TTC549 (cell line): Measurements from ENCODE around the gene RAB34.
"Not testable (repeated sequence)": the region's sequence is repeated elsewhere in the genome, so short reads cannot be mapped to it uniquely, and the experiment has no call there.

Source experiments
- FAIRE-seq: peaks from 2 replicates; lab custom pipeline; 2012; peaks lifted over from hg19 to GRCh38; lab: Jason Lieb, UNC

The RAB34 gene

DNA sequence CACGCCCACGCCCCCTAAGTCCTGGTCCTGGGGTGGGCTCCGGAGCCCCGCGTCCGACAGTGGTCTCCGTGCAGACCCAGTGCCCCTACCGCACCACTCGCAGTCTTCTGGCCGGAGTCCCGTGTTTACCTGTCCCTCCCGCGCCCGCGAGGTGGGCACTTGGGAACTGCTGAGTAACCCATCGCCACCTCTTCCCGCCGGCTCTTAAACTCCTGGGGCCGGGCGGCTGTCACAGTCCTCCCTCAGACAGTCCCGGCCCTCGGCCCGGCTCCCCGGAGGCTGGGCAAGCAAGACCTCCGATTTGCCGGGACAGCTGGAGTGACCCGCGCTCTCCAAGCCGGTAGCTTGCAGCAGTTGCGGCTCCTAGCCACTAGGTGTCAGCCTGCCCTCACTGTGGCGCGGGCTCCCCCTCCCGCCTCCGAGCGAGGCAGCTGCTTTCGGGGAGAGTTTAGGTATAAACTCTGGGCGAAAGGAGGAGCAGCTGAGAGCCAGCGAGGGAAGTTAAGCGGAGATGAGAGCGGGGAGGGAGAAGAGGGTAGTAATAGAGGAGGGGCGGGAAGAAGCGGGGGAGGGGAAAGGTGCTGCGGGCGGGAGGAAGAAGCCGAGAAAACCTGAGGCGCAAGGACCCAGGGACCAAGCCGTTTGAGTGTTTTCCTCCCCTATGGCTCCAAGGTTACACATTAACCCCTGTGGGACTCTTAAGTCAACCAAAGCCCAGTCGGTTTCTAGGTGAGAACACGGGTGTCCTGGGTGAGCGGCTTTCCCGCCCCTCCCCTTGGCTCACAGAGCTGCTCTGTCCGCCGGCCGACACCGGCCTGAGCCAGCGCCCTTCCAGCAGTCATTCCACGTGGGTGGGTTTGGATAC, 9.2 kb upstream of the RAB34 start:
- FAIRE-seq, result no peak

- FAIRE-seq, result no peak
Observed at GRCh38 chr17:28726226-28726626, 8.6 kb upstream of the RAB34 start, which contains the start of gene TLCD1. Gene TLCD1, minus strand, starts transcription at chr17:28726233. Its CDS starts 136 bp downstream, at chr17:28726097.

DNA sequence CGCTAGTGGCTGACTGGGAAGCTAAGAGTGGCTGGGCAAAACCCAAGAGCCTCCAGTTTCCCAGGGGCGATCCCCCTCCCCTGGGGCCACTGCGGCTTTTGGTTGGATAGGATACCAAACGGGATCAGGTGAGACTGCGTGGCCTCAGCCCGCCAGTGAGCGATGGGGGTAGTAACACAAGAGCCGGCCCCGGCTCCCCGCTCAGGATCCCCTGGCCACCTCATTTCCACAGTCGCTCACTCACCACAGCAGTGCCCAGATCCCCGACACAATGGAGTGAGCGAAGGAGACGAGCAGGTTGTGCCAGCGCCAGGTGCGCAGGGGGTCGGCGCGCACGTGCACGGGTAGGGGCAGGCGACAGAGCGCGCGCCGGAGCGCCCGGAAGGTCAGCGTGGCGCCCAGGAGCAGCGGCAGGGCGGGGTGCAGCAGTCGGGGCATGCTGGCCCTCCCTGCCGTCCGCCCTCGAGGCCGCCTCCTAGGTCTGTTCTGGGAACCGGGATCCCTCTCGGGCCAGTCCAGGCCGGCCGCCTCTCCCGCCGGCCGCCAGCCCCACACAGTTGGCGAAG, 8.1 kb upstream of the RAB34 start:
- no peak for FAIRE-seq

DNA sequence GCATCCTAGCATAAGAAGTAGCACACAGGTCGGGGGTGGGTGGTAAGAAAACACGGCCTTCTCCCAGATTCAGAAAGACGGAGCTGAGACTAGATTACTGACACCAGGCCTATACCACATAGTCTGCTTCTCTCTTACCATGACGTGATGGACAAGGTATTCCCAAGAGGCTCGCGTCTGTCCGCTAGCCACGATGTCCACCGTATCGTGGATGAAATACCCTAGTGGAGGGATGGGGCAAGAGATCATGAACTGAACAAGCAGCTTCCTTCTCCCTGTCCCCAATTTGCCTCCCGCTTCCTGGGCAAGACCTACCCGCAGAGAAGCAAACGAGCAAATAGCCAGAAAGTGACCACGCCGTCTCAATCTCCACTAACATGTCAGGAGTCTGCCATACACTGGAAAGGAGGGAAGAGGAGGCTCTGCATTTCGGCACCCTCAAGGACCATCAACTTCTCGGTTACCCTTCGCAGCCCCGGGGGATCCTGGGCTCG, 7.5 kb upstream of the RAB34 start:
- FAIRE-seq, result no peak

DNA sequence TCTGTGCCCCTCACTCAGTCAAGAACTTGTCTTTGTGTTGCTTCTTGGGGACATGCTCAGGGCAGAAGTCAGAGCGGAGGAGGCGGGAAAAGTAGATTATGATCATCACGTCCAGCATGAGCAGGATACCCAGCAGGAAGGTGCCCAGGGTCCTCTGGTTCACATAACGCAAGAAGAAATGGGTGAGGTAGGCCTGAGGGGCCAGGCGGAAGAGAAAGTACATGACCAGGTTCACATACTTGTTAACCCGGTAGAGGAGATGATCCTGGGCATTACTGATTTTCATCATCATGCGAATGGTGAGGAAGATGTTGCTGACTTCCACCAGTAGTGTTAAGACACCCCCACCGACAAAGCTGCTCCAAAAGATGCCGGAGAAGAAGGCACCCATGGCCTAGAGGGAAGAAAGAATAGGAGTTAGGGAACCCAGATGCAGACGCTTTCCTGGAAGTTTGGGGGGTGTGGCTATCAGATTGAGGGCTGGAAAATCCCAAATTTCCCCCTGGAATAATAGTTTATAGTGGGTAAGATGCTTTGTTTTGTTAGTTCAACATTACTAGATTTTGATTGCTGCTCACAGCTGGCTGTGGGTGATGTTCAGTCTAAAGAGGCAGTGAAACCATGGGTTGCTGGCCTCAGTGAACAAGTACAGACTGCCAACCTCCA, 7.0 kb upstream of the RAB34 start:
- FAIRE-seq, result no peak

- not testable (repeated sequence) for FAIRE-seq
Observed at GRCh38 chr17:28723836-28724499, 6.3 kb upstream of the RAB34 start.

- FAIRE-seq, result no peak
Observed at GRCh38 chr17:28723159-28723835, 5.6 kb upstream of the RAB34 start.

DNA sequence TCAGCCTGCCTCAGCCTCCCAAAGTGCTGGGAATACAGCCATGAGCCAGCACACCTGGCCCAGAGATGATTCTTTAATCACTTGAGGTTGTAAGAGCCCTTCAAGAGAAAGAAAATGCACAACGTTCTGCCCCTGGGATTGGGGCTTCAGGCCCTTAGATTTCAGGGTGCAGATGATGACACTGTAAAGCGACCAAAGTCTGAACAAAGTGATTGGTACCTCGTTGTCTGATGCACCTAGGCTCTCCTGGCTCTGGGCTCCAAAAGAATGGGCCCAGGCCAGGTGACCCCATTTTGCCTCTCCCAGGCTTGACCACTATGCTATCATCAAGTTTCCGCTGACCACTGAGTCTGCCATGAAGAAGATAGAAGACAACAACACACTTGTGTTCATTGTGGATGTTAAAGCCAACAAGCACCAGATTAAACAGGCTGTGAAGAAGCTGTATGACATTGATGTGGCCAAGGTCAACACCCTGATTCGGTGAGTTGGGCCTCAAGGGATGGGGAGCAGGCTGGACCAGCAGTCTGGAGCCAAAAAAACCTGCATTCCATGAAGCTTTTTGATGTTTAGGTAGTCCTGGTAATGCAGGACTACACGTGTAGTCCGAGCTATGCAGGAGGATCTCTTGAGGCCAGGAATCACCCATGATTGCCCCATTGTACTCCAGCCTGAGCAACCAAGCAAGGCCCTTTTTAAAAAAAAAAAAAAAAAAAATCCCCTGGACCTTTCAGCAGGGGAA, 4.9 kb upstream of the RAB34 start:
- FAIRE-seq, result no peak

DNA sequence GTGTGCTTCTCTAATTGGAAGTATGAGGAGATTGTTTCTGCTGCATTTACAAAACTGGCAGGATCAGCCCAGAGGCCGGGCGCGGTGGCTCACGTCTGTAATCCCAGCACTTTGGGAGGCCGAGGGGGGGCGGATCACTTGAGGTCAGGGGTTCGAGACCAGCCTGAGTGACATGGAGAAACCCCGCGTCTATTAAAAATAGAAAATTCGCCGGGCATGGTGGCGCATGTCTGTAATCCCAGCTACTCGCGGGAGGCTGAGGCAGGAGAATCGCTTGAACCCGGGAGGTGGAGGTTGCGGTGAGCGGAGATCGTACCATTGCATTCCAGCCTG, 3.3 kb upstream of the RAB34 start:
- not testable (repeated sequence) for FAIRE-seq

GRCh38 chr17:28720247-28720996, 2.8 kb upstream of the RAB34 start:
- FAIRE-seq, result no peak

DNA sequence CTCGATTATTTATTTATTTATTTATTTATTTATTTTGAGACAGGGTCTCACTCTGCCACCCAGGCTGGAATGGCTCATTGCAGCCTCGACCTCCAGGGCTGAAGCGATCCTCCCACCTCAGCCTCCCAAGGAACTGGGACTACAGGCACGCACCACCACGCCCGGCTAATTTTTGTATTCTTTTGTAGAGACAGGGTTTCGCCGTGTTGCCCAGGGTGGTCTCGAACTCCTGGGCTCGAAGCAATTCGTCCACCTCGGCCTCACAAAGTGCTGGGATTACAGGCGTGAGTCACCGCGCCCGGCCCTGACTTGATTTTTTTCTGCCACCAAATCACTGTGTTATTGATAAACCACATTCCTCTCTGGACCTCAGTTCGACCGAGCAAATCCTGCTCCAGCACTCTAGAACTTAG, 1.4 kb upstream of the RAB34 start:
- no peak for FAIRE-seq

- FAIRE-seq, result no peak
Observed at GRCh38 chr17:28718333-28719020, 809 bp upstream of the RAB34 start.

DNA sequence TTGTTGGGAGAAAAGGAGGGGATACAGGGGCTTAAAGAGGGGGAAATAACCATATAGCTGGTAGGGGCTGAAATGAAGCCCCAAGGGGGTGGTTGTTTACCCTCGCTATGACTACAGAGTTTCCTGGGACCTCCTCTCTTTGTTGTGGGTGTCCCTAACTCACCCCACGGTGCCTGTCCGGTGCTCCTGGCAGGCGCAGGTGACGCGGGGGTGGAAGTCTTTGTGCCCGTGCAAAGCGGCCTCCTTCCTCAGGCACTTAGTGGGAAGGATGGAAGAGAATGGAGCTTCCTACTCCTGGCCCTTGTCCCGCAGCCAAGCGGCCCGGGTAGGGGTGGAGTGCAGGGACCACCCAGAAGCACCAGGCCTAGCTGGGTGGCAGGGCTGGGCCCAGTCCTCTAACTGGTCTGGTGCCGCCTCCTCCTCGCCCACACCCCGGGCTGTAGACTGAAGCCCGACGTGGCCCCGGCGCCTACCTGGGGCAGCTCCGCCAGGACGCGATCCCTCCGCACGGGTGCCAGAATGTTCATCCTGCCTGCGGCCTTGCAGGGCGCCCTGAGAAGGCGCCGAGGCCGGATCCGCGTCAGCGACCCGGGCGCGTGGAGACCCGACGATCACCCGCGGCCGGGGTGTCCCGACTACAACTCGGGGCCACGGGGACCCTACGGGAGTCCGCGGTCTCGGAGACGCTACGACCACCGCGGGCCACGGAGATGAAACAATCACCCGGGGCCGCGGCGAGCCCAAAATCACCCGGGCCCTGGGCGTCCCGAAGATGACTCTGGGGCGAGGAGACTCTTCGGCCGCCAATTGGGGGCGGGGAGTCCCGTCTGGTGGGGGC, 709 bp downstream of the RAB34 start:
- FAIRE-seq, result no peak

GRCh38 chr17:28715217-28715616, 2.5 kb downstream of the RAB34 start:
- FAIRE-seq, result no peak

DNA sequence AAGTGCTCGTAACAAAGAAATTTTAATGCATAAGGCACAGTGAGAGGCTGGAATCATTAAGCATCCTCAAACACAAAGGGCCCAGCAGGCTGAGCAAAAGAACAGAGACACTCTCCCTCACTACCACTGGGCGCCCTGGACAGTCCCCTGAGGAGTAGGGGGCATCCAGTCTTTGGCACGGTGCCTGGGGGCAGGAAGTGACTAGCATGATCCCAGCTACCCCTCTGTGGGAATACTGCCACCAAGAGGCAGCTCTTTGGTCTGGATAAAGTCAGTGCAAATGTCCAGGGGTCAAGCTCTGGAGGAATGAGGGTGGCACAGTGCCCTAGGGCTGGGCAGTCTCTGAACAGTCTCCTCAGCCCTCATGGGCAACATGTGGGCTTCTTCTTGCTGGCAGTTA, 3.4 kb downstream of the RAB34 start:
- no peak for FAIRE-seq

DNA sequence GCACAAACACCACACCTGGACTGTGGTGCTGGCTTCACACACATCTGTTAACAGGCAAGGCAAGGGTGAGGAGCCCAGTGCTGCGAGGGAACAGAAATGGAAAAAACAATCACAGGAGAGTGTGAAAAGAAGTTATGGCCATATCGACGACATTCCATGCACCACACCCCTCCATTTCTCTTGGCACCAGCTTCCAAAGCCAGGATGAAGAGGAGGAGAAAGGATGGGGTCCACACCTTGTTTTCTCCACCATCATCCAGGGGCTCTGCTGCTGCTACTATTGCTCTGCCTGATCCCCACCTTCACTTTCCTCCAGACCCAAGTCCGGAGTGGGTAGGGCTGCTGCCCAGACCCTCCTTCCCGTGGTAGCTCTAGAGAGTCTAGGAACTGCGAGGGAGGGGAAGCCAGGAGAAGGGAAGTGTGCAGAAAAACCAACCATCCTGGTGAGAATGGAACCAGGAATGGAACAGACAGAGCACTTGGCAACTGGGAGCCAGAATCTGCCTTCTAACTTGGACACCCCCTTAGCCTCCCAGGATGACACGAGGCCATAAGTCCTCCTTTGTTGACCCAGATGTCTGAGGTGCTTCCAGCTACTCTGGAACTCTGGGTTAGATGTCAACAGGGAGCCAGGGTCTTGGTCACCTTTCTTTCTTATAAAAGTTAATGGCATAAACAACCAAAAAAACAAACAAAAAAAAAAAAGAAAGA, 4.8 kb downstream of the RAB34 start:
- FAIRE-seq, result no peak

DNA sequence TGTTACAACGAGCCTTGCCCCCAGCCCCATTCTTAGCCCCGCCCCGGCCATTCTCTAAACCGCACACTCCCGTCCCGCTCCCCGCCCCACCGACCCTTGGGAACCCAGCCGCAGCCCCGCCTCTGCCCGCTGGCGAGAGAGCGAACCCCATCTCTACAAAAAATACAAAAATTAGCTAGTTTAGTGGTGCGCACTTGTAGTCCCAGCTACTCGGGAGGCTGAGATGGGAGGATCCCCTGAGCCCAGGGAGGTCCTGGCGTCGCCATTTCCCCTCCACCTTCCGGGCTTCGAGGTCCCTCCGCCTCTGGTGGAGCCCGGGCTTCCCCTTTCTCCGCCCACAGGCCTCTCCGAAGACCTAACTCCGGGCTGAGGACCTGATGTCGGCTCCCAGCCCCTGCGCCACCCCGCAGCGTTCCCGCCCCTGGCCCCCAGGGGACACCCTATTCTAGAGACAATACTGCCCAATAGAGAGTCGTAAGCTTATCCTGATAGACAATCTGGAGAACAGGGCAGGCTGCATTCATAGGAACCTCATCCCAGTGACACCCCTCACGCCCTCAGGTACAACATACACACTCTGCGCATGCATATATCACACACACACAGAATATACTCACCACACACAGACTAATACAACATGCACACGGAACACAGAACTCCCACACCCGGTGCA, 5.5 kb downstream of the RAB34 start:
- no peak for FAIRE-seq

DNA sequence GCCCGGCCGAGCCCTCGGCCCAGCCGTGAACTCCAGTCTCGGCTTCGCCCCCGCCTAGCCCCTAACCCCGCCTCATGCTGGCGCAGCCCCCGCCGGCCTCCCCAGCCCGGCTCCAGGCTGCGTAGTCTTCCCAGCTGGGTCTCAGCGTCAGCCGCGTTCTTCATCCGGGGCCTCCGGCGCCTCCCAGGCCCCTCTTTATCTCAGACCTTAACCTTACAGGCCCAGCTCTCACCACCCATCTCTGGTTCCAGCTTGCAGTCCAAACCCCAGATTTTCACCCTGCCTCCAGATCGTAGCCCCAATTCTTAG, 6.0 kb downstream of the RAB34 start, which contains the start of gene PROCA1:
PROCA1 (minus strand) TSS at position 166 of the 309 bp plus-strand sequence. CDS start 228 bp downstream, outside the sequence.
- no peak for FAIRE-seq
